ENCODE measurements around the gene CBX5. TPM values are rescaled to one million over a fixed set of nuclear protein-coding genes. Genes with fewer than 3 reads are reported as not detected.
A peak's percentile ranks its signal among the peaks of the same experiment; 100 is the strongest.
"Not testable (repeated sequence)": the region's sequence is repeated elsewhere in the genome, so short reads cannot be mapped to it uniquely, and the experiment has no call there.

The CBX5 gene
- total RNA-seq, 1 donor from 2014 or later = 39.5 TPM

- DNase-seq (ENCODE audit: low spot score) = no peak
- intact Hi-C loops (cut with DNase I) = no loop called here
Measured at GRCh38 chr12:54211920-54212319, 68.0 kb downstream of the CBX5 start.

- no peak for DNase-seq (ENCODE audit: low spot score)
- intact Hi-C loops (cut with DNase I) = no loop called here
Measured at GRCh38 chr12:54210400-54210790, 69.5 kb downstream of the CBX5 start.

GRCh38 chr12:54208591-54208990 is 71.3 kb downstream of the CBX5 start:
- no peak for DNase-seq (ENCODE audit: low spot score)

GRCh38 chr12:54207539-54208294 is 72.2 kb downstream of the CBX5 start:
- DNase-seq (ENCODE audit: low spot score) = peak; percentile 83
- intact Hi-C loops (cut with DNase I) = no loop called here

More at GRCh38 chr12:54208591-54208990, 71.3 kb downstream of the CBX5 start:
- intact Hi-C loops (cut with DNase I) = no loop called here

- intact Hi-C loops (cut with DNase I) = no loop called here
- no peak for DNase-seq (ENCODE audit: low spot score)
Measured at GRCh38 chr12:54206791-54207190, 73.1 kb downstream of the CBX5 start.

GRCh38 chr12:54204316-54204715 is 75.6 kb downstream of the CBX5 start:
- no peak for DNase-seq (ENCODE audit: low spot score)
- intact Hi-C loops (cut with DNase I) = no loop called here

- peak; percentile 85 for DNase-seq (ENCODE audit: low spot score)
- intact Hi-C loops (cut with DNase I) = loop anchor here (2.0 kb wide), 1 partner anchor 194 kb away; no protein-coding TSS in a partner anchor
Measured at GRCh38 chr12:54201001-54201794, 78.7 kb downstream of the CBX5 start.

- intact Hi-C loops (cut with DNase I) = loop anchor here (2.0 kb wide), 1 partner anchor 194 kb away; no protein-coding TSS in a partner anchor
Measured at GRCh38 chr12:54200412-54200811, 79.5 kb downstream of the CBX5 start.

GRCh38 chr12:54199917-54200316 is 80.0 kb downstream of the CBX5 start:
- DNase-seq (ENCODE audit: low spot score) = no peak
- intact Hi-C loops (cut with DNase I) = loop anchor here (2.0 kb wide), 1 partner anchor 193 kb away; no protein-coding TSS in a partner anchor

More at GRCh38 chr12:54200412-54200811, 79.5 kb downstream of the CBX5 start:
- DNase-seq (ENCODE audit: low spot score) = no peak

GRCh38 chr12:54199034-54199433 is 80.9 kb downstream of the CBX5 start:
- intact Hi-C loops (cut with DNase I) = no loop called here
- no peak for DNase-seq (ENCODE audit: low spot score)

- intact Hi-C loops (cut with DNase I) = no loop called here
- no peak for DNase-seq (ENCODE audit: low spot score)
Measured at GRCh38 chr12:54197431-54197909, 82.5 kb downstream of the CBX5 start.

- intact Hi-C loops (cut with DNase I) = no loop called here
- no peak for DNase-seq (ENCODE audit: low spot score)
Measured at GRCh38 chr12:54197010-54197409, 82.9 kb downstream of the CBX5 start.

- DNase-seq (ENCODE audit: low spot score) = no peak
- intact Hi-C loops (cut with DNase I) = no loop called here
Measured at GRCh38 chr12:54196396-54196795, 83.5 kb downstream of the CBX5 start.

GRCh38 chr12:54195737-54196347 is 84.1 kb downstream of the CBX5 start:
- intact Hi-C loops (cut with DNase I) = no loop called here
- no peak for DNase-seq (ENCODE audit: low spot score)

- intact Hi-C loops (cut with DNase I) = no loop called here
- DNase-seq (ENCODE audit: low spot score) = no peak
Measured at GRCh38 chr12:54195080-54195736, 84.7 kb downstream of the CBX5 start.

GRCh38 chr12:54194611-54195010 is 85.3 kb downstream of the CBX5 start:
- DNase-seq (ENCODE audit: low spot score); intact Hi-C loops (cut with DNase I): not testable (repeated sequence)

- intact Hi-C loops (cut with DNase I) = no loop called here
- no peak for DNase-seq (ENCODE audit: low spot score)
Measured at GRCh38 chr12:54193434-54193833, 86.5 kb downstream of the CBX5 start.

GRCh38 chr12:54191550-54192022 is 88.3 kb downstream of the CBX5 start:
- intact Hi-C loops (cut with DNase I) = no loop called here

GRCh38 chr12:54191126-54191525 is 88.8 kb downstream of the CBX5 start:
- intact Hi-C loops (cut with DNase I) = no loop called here
- DNase-seq (ENCODE audit: low spot score) = no peak

More at GRCh38 chr12:54191550-54192022, 88.3 kb downstream of the CBX5 start:
- peak; percentile 86 for DNase-seq (ENCODE audit: low spot score)
